GM11168 (cell line): Measurements from ENCODE around the gene KIF16B.

Experiments used
- in situ Hi-C: fragments of 300-500 bp; cut with MboI; formaldehyde crosslinking; loops from one replicate; pipeline ENCODE4 v1.12.0; 2022; ENCODE audit warnings: low sequenced_read_pairs; ENCODE audit not compliant: unreplicated experiment

KIF16B gene

DNA sequence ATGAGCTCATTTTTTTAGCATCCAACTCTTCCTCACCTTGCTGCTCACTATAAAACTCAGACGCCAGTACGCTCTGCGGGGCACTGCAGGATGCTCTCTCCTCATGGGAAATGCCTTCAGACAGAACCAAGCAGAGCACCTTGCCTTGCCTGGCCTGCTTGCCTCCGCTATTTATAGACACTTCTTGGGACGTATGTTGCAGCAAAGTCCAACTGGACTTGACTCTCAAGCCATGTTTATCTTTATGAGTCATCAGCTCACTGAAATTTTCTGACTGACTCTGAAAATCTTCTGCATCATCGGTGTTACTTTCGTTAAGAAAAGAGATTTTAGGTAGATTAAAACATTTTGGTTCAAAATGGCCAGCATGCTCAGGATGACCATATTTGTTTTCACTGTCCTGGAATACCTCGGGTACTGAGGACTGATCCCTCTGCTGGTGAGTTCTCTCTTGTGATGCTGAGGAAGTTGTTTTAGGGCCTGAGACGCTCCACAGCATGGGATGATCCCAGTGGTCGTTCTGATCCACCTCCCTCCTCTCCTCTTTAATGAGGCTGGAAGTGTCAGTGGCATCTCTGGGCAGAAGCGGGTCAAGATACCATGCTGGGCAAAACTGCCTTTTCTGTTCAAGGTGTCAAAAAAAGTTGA is 204.5 kb downstream of the KIF16B start:
- in situ Hi-C loops: no loop called here

DNA sequence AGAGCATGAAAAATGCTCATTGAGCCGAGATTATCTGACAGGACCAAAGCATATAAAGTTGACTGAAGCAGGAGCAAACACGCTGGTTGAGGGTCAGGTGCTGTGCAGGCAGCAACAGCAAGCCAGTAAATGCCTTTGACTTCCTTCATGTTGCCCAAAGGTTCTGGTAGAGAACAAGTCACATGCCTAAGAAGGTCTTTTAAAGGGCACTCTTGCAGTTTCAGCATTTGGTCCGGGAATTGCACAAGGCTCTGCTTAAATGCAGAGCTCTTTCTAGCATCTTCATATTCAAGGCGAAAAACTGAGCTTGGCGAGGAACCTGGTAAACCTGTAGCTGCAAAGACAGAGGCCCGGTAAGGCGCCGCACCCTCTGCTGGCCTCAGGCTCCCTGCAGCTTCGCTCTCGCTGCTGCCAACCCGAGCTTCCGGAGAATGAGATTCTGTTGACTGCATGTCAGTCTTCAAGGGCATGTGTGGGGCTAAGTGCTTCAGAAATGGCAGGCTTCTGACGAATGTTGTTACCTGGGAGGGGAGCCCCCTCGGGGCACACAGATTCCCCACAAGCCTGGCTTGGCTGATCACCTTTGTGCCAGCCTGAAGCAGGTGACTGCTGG is 205.2 kb downstream of the KIF16B start:
- in situ Hi-C loops: no loop called here

- in situ Hi-C loops: no loop called here
These were observed 206.7 kb downstream of the KIF16B start for GRCh38 chr20:16366529-16366928.

DNA sequence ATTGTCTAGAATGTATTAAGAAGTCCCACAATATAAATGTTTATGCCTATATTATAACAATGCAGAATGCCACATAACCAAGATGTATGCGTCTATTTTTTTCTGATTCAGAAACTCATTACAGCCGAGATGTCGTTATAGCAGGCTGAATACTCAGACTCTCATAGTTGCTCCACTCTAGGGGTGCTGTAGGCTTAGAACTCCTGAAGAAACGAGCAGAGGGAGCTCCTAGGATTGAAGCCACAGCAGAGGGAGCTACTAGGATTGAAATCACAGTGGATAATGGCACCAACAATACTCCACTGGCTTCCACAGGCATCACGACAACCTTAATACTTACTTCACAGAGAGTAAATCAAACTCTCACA is 208.9 kb downstream of the KIF16B start:
- in situ Hi-C loops: no loop called here

GRCh38 chr20:16363506-16364319 is 209.5 kb downstream of the KIF16B start:
- in situ Hi-C loops: no loop called here

- in situ Hi-C loops: no loop called here
These were observed 210.6 kb downstream of the KIF16B start for GRCh38 chr20:16362642-16363041.

DNA sequence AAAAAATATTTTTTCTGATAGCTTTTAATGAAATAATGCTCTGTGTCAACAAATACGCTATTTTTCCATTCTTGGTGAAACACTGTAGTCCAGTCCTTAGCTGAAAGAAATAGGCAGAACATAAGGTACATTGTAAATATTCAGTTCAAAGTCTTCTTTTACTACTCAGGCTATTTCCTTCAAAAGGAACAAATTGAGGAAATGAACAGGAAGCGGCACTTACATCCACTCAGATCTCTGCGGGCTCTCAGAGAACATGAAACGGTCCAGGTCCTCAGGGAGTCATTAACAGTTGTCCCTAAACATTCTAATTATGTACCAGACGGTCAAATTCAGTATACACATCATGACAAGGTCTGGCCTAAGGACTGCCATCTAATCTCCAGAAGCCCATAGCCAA is 212.6 kb downstream of the KIF16B start:
- in situ Hi-C loops: no loop called here

DNA sequence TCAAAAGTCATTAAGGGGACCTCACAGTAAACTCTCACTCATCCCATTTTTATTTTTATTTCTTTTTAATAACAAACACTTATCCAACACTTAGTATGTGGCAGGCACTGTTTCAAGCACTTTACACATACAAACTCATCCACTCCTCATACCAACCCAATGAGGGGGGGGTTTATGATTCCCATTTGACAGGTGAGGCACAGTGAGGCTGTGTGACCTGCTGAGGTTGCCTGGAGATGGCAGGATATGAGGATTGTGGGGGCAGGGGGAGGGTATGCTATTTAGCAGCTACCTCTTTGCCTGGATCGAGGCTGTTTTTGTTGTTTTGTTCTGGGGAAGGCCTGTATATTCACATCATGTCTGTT is 219.8 kb downstream of the KIF16B start:
- in situ Hi-C loops: no loop called here

DNA sequence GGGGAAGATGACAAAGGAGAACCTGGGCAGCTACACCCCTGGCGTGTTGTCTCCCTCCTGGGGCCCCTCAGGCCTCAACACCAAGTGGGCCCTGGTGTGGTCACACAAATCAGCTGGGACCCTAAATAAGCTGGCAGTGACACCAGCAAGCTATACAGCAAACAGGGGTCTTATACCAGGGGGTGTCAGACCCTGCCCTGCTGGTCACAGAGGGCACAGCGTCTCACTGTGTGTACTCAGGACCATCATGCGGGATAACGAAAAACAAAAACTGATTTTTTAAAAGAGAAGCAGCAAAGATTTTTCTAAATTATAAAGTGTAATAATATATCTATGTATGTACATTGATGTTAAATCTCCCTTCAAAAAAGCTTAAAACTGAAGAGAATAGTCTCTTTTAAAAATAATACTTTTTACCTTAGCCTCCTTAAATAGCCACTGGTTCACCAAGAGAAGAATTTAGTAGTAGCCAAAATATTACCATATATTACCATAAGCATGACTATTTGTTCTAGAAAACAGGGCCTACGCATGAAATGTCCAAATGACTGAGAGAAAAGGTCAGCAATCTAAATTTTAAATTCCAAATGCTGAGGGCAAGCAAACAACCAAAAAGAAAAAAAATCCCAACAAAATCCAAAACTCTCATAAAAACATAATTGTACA is 220.4 kb downstream of the KIF16B start:
- in situ Hi-C loops: no loop called here

DNA sequence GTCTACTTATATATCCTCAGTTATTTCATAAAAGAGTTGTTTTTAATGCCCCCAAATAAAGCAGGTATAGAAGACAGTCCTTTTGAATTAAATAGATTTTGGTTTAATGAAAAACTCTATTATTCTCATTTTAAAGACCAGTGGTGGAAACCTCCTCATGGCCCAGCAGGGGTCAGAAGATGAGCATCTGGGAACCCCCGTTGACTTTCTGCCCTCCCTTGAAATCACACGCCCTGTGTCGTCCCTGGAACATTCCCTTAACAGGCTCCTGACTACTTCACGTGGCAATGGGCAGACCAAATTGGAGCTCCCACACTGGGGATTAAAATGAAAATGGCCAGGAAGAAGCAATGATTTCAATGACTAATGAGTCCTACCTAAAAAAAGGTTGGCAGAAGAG is 220.9 kb downstream of the KIF16B start:
- in situ Hi-C loops: no loop called here

DNA sequence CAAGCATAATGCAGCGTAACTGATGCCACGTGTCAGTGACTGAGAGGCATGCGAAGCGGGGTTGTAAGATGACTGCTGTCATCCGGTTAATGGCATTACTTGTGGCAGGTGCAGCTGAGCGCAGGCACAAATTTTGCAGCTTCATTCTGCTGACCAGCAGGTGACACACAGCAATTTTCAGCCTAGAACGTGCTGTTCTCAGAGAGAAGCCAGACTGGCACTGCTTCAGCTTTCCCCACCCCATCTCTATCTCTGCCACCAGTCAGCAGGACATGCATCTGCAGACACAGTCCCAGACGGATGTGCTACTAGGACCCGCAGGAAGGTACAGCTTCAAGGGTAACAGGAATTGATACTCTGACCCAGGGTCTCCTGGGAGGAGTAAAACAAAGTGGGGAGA is 221.8 kb downstream of the KIF16B start:
- in situ Hi-C loops: no loop called here

- in situ Hi-C loops: no loop called here
These were observed 222.8 kb downstream of the KIF16B start for GRCh38 chr20:16350465-16350864.

DNA sequence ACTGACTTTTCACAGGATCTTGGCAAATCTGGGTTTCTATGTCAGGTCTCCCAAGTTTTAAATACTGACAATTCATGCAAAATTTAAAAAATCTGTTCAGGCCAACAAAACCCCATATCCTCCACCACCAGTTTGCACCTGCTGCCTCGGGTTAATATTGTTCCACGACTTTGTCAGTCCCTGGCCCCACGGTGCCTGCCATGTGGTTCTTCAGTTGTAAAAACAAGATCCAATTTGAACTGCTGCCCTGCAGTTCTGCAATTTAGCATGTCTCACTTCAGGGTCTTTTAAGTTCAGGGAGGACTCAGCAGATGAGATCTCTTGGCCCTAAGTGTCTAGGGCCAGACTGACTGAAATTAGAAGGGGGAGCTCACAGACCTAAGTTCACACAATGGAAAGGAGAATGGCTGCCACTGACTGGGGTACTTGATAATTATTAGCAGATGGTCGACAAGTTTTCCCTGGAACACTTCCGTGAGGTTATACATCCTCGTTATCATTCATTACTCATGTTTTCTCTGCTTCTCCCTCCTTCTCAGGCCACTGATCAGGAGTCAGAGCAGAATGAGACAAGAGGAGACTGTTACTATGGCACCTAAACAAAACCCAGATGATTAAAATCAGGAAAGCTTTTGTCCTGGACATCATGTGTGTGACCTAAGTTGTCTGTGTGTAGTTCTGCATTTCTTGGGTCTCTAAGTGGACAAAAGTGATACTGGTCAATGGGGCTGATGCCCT is 223.6 kb downstream of the KIF16B start:
- in situ Hi-C loops: no loop called here

DNA sequence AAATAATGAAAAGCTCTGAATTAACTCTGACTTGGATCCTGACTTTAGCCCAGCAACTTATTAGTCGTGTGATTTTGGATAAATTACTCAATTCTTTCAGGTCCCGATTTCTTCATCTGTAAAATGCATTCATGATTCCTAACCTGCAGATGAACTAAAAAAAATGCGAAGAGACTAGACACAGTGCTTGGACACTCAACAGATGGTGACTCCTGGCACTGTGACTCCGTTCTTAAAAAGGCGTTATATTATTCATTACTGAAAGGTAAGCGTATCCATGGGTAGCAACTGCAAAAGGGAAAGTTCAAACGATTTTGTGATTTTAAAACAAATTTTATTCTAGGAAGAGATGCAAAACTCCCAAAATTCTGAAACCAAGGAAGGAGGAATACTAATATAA is 226.3 kb downstream of the KIF16B start:
- in situ Hi-C loops: no loop called here

GRCh38 chr20:16337707-16338106 is 235.5 kb downstream of the KIF16B start:
- in situ Hi-C loops: no loop called here

GRCh38 chr20:16327606-16328005 is 245.6 kb downstream of the KIF16B start:
- in situ Hi-C loops: no loop called here

- in situ Hi-C loops: no loop called here
These were observed 252.0 kb downstream of the KIF16B start for GRCh38 chr20:16321291-16321690.

GRCh38 chr20:16317445-16318362 is 255.5 kb downstream of the KIF16B start:
- in situ Hi-C loops: no loop called here

- in situ Hi-C loops: no loop called here
These were observed 256.7 kb downstream of the KIF16B start for GRCh38 chr20:16316513-16316912.
